GM11168 (cell line): ENCODE measurements around the gene PDE9A.
"Not testable (repeated sequence)": the region's sequence is repeated elsewhere in the genome, so short reads cannot be mapped to it uniquely, and the experiment has no call there.

Experiments used
- in situ Hi-C: fragments of 300-500 bp; cut with MboI; formaldehyde crosslinking; loops from one replicate; pipeline ENCODE4 v1.12.0; 2022; ENCODE audit warnings: low sequenced_read_pairs; ENCODE audit not compliant: unreplicated experiment

The PDE9A gene

DNA sequence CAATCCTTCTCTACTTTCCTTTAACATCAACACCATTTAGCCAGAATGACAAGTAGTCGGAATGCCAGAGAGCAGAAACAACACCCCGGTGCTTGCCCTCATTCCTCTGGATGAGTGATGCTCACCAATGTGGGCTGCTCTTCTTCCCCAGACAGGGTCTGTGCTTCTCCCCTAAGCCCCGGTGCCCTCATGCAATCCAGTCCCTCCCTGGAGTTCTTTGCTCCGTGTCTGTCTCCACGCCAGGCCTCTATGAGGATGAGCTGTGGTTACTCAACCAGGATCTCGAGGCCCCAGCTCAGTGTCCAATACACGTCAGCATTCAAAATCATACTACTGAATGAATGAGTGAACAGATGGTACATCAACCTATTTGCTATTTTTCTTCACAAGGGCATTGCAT lies 29.7 kb upstream of the PDE9A start:
- in situ Hi-C loops = no loop called here

DNA sequence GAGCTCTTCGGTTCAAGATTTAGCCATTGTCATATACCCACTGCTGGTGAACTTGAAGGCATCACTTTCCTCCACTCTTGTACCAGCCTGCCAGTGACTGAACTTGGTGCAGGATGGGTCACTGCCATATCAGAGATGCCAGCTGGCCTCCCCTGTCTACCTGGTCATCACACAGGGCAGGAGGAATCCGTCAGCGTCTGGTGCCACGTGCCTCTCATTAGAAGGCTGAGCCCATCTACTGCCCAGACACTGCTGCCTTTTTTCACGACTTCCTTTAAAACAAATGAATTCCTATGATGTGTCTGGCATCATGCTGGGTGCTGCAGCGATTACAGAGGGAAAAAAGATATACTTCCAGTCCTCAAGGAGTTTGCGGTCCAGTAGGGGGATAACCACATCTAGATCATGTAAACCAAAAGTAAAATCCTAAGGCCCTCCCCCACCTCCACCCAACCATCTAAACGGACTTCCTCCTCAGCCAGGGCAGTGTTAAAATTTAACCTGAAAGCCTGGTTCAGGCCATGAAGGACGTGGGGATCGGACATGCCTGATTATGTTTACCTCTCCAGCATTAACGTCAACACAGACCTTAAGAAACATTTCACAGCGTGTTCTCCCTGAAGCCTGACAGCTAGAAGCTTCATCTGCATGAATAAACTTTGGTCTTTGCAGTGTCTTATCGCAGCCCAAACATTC lies 29.2 kb upstream of the PDE9A start:
- in situ Hi-C loops = no loop called here

DNA sequence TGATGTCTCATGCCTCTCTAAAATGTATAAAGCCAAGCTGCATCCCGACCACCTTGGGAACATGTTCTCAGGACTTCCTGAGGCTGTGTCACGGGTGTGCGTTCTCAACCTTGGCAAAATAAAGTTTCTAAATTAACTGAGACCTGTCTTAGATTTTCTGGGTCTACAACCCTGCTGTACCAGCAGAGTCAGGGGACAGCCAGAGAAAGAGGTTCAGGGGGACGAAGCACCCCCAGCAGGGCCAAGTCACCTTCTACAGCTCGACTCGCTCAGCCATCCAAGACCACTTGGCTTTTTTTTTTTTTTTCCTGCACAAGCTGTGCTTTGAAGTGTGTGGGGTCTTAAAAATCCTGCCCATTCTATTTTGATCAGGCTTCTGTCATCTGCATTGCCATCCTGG lies 28.5 kb upstream of the PDE9A start:
- in situ Hi-C loops = no loop called here

DNA sequence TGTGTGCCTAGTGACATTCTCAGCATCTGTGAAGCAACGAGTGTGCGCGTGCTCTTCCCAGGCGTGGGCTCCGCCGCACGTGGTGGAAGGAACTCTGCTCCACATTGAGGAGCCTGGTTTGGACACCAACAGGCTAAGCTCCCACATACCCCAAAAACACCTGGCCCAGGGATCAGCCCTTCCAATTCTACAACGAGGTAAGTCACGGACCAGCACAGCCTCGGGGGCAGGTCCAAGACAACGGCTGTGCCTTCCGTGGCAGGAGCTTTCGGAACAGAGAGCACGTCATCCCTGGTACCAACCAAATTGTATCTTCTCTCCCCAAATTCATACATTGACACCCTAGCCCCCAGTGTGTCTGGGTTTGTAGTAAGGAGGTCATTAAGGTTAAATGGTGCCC lies 27.2 kb upstream of the PDE9A start:
- in situ Hi-C loops = no loop called here

DNA sequence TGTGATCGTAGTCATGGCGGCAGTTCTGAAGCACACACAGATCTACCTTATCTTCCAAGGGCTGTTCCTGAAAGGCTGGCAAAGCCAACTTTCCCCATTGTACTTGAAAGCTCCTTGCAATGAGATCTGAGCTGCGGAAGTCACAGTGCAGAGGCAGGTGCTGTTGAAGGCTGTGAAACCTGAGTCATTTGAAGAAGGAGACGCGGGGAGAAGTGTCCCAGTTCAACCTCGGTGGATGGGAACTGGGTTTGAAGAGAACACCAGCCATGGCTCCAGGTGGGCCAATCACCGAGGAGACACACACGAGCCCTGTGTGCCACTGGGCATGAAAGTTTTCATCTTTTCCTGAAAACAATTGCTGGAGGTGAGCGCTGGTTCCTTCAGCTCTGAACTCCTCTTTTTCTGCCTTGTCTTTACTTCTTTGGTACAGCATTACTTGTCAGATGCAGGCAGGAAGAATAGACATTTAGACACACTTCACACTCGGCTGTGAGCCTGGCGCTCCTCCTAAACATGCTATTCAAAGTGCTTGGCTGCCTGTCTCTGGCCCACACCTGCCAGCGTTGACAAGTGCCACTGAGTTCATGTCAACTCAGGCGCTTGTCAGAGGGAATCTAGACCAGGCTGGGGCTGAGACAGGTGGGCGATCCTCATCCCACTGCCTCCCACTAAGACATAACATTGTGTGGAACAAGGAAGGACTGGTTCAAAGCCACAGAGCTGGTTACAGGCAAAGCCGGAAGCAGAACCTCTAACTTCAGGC lies 25.7 kb upstream of the PDE9A start:
- in situ Hi-C loops = no loop called here

DNA sequence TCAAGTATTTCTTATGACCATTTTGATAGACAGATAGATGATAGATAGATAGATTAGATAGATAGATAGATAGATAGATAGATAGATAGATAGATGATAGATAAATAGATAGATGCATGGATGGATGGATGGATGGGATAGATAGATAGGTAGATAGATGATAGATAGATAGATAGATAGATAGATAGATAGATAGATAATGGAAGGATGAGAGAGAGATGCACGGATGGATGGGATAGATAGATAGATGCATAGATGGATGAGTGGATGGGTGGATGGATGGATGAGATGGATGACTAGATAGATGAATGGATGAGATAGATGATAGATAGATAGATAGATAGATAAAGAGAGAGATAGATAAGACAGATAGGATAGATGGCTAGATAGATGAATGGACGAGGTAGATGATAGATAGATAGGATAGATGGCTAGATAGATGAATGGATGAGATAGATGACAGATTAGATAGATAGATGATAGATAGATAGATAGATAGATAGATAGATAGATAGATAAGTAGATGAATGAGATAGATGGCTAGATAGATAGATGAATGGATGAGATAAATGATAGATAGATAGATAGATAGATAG lies 24.9 kb upstream of the PDE9A start:
- in situ Hi-C loops = not testable (repeated sequence)

DNA sequence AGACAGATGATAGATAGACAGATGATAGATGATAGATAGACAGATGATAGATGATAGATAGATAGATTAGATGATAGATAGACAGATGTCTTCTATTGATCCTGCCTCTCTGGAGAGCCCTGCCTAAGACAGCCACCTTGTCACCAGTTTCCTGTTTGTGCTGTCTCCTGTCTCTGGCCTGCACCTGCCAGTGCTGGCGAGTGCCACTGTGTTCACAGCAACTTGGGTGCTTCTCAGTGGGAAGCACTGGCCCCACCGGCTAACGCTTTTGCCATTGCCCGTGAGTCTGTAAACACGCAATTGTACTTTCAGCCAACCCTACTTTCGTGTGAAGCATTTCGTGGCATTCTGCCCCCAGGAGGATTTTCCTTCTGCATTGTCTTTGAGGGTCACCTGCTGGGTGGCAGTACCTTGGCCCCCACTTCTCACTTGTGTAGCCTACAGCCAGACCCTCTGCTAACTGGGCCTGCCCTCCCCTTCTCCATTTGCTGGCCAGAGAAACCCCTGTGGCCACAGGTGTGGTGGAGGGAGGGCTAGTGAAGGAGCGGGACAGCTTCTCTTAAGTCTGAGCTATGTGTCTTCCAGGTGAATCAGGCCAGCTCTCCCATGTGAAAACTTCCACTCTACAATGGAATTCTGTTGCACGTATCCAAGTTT lies 23.4 kb upstream of the PDE9A start:
- in situ Hi-C loops = no loop called here

DNA sequence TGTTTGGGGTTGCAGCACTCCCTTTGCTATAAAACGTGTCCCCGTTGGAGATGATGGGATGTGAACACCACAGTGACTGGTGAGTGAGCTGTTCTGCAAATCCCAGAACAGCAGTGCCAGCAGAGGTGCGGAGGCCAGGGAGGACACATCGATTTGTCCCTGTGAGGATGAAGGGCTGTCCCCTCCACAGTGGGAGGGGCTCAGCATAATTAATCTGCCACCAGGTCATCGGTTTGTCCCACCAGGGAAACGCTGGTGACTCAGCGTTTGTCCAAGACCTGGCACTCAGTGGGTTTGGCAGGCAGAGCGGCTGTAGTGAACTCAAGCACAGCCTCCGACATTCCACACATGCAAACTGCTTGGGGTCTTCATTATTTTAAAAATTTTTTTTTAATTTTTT lies 22.8 kb upstream of the PDE9A start:
- in situ Hi-C loops = no loop called here

DNA sequence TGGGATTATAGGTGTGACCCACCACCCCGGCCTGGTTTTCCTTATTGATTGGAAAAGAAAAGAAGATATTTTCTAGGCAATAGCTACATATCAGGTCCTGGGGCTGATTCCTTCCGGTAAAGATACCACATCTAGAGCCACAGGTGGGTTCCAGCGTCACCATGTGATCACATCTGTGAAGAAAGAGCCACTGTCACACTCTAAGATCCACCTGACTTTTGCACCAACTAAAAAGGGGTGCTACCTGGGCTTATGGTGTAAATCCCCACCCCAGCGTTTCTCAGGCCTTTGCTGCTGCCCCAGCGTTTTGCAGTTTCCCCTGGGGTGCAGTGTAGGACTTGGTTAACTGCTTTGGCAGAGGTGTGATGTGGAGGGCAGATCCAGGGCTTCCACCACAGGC lies 22.3 kb upstream of the PDE9A start:
- in situ Hi-C loops = no loop called here

DNA sequence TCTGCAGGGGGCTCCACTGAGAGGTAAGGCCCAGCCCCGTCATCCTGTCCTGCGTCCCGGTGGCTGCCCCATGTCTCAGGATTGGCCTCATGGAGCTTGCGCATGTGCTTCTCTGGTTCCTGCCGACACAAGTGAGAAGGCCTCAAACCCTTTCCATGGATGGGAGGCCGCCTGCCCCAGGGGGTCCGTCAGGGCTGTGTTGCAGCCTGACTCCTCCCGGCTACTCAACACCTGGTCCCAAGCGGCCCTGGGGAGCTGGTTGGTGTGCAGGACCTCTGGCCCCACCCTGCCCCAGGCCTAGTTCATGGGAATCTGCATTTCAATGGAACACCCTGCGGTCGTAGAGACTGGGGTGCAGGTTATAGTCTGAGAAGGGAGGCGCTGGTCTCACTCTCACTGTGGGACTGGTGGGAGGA lies 21.1 kb upstream of the PDE9A start:
- in situ Hi-C loops = no loop called here

DNA sequence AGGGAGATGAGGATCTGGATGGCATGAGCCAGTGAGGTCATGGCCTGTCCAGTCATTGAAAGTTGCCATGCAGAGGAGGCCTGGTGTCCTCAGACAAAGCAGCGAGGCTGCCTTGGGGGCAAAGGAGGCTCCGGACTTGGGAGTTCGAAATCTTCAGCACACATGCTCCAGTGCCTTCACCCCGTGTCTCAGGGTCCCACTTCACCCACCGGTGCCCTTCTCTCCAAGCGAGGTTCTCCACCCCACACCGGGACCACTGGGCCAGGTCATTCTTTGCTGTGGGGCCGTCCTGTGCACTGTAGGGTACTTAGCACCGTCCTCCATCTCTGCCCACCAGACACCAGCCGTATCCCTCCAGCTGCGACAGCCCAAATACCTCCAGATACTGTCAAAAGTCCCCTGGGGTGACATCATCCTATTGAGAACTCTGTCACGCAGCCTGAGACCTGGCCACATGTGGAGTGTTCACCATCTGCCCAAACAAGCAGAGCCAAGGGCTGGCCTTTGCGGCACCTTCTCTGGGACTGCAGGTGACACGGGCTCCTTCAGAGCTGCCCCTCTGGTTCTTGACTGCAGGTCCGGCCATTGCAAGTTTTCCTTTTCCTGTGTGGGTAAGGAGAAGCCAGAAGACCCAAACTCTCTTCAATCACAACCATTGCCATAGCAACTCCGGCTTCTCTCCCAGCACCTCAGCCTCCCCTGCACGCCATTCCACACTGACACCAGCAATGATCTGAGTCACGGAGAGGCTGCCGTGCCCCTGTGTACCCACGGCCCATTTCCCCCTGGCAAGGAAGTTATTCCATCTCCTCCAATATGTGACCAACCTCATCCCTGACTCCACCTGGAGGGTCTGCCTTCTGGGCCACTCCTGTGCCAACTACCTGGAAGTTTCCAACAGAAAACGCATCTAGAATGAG lies 20.4 kb upstream of the PDE9A start:
- in situ Hi-C loops = no loop called here

DNA sequence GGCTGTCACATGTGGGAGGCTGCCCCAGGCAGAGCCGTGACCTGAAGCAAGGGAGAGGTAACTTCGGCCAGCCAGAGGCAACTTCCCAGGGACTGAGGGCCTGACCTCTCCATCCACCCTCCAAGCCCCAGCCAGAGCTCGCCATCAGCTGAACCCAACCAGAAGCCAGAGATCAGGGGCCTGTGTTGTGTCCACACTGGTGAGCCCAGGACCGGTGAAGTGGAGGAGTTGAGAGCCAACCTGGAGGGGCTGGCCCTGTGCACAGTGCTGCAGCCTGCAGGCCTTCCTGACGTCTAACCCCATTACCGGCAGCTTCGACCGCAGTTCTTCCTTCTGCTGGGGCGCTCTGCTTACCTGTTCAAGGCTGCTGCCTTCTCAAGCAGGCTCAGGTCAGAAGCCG lies 19.6 kb upstream of the PDE9A start:
- in situ Hi-C loops = no loop called here

DNA sequence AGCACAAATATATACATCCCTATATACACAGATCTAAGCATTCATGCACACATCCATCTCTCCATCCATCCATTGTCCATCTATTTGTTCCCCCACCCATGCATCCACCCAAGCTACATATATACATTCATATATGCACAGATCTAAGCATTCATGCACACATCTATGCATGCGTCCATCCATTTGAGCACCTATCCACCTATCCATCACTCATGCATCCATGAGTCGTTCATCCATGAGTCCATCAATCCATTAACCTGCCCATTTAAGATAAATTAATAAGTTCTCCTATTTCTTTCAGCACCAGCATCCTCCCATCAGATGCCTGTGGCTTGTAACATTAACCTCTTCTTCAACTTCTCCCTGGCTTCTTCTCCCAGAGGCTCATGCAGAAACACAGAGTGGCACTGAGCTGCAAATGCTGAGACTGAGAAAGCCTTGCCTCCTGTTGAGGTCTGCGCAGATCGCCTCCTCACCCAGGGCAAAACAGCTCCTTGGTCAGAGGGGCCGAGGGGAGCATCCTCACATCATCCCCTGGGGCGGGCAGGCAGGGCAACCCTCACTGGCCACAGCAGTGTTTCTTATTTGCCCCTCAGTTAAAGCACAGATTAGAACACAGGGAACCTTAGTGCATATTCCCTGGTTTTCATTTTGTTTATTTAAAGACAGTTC lies 17.4 kb upstream of the PDE9A start:
- in situ Hi-C loops = no loop called here

DNA sequence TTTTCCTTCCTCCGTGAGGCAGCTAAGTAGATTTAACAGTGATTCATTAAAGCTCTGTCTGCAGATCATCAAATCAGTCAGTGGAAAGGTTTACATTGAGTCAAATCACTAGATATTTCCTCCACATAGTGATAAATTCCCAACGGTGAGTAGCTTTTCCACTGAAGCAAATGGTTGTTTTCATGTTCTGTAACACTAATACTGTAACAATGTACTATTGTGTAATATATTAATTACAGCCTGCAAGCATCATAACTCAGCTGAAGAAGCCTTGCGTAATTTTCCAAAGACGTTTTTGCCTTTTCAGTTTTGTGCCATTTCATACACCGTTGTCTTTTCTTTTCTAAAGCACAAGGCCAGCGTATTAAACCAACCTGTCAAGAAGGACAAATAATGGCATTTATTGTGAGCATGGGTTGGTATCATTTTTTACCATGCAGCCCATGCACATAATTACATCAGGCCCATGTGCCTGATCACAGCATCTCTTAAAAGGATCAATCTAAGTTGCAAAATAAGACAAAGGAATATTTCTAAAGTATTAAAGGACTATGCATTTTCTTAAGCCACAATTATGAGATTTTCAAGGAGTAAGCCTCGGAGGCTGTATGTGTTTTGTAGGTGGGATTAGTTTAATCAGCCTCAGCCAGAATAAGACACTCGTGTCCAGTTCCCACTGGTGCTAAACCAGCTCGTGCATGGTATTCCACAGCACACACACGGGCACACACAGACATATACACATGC lies 16.7 kb upstream of the PDE9A start:
- in situ Hi-C loops = no loop called here

DNA sequence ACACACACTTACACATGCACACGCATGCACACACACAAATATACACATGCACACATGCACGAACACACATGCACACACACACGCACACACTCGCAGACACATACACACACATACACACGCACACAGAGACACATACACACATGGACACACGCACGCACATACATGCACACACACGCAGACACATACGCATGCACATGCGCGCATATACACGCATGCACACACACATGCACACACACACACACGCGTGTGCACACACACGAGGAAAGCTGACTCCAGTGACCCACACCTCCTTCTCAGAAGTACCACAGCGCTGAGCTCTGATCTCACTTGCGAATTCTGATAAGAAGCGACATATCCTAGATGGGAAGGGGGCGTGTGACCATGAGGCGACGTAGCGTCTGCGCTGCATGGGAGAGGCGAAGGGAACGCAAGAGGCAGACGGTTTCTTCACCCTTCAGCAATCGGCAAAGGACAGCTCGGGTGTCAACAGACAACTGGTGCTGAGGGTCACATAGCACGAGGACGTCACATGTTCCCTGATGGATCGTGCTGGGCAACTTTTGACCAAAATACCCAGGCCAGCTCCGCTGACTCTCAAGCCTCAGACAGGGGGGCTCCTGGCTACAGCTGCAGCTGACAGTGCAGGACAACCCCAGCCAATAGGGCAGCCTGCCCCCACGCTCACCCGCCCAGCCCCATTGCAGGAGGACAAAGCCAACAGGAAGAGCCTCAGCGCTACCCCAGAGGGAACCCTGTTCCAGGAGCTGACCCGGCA lies 16.0 kb upstream of the PDE9A start:
- in situ Hi-C loops = no loop called here

DNA sequence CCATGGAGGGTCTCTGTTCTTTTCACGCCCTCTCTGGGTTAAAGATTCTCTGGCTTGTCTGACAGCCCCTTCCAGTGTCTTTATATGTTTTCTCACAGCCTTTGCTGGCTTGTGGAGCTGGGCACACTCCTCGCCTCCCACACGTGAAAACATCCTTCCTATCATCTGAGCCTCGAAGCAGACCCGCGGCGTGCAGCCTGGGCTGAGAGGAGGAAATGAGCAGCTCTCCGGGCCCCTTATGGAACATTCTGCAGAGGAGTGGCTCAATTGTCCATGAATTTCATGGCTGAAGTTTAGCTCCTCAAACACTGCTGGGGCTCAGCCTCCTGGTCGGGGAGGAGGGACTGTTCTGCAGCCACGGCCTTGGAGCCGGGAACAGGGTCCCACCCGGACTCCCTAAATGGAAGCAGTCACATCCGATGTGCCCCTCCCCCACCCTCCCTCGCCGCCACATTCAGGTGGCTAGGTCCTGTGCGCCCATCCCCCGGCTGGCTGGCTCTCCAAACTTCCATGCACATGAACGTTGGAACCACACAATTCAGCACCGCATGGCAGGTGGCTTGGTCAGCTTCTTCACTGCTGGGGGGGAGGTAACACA lies 15.1 kb upstream of the PDE9A start:
- in situ Hi-C loops = no loop called here

DNA sequence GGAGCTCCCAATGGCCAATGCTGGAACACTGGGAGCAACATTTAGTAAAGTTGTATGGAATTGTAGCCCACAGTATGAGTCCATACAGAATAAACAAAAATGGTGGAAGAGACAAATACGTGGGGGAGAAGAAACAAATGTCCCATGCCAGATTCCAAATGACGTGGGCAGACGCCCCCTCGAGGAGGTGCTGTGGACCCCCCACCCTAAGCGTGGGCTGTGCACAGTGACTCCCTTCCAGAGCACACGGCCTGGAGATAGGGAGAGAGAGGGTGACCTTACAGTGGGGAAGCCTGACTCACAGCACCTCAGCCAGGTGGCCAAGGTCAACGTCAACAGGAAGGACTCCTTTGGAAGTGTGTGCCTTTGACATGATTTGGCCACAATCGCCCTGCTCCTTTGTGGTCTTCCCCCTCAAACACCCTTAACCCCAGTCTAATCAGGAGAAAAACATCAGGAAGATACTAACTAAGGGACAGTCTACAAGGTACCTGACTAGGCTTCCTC lies 13.7 kb upstream of the PDE9A start:
- in situ Hi-C loops = no loop called here

DNA sequence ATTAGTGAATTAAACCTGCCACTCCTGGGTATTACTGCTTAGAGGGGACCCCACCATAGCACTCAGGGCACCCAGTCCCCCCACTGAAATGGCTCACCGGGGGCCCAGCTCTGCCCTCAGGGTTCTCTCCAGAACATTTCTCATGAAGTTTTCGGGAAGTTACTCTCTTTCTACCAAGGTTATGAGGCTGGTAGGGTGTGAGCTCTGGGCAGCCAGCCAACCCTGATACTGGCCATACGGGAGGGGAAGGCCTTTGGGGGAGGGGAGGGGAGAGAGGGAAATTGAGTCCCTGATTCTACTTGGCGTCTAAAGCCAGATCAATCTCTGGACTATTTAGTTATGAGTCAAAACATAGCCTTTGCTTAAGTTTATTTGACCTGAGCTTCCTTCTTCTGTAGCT lies 12.9 kb upstream of the PDE9A start:
- in situ Hi-C loops = no loop called here
